Brain microvascular endothelial cell (primary cell): Measurements from ENCODE around the gene PCDHB4.
"Not testable (repeated sequence)": the region's sequence is repeated elsewhere in the genome, so short reads cannot be mapped to it uniquely, and the experiment has no call there.

Experiments used
- DNase-seq: peaks from one replicate; pipeline ENCODE4 v3.0.0-alpha.2; 2020
- H3K27ac ChIP-seq: fragments of 250-450 bp; sonication (Bioruptor Pico); 2 replicates; pipeline ENCODE4 v1.5.1; 2020; ENCODE audit warnings: mild to moderate bottlenecking, moderate library complexity
- H3K27me3 ChIP-seq: fragments of 250-450 bp; sonication (Bioruptor Pico); replicated peaks from 2 replicates; pipeline ENCODE4 v1.5.1; 2020; ENCODE audit warnings: mild to moderate bottlenecking
- H3K36me3 ChIP-seq: fragments of 250-450 bp; sonication (Bioruptor Pico); replicated peaks from 2 replicates; pipeline ENCODE4 v1.5.1; 2020; ENCODE audit warnings: mild to moderate bottlenecking
- H3K4me3 ChIP-seq: 2 replicates; pipeline ENCODE4 v1.5.1; 2011; ENCODE audit warnings: low read depth, mild to moderate bottlenecking, control low read depth, low read length, moderate library complexity
- CTCF ChIP-seq: IDR thresholded peaks from 2 replicates; pipeline ENCODE4 v1.5.1; 2011; ENCODE audit warnings: low read depth, mild to moderate bottlenecking, moderate library complexity, low read length, control low read depth, inconsistent platforms; ENCODE audit errors: missing control alignments
- in situ Hi-C: cut with HindIII; loops from 2 replicates; pipeline ENCODE4 v1.10.0; 2017; ENCODE audit warnings: low sequenced_read_pairs, low pct_ligation_motif_present

PCDHB4 gene

GRCh38 chr5:141149812-141150211, 28.2 kb downstream of the PCDHB4 start, which contains the start of gene PCDHB6:
Gene PCDHB6, plus strand, starts transcription at chr5:141150057. Its CDS starts 201 bp downstream, at chr5:141150258.
- no peaks in the 10 kb centered on the region for H3K27me3 ChIP-seq
- no peak within 1 kb of the TSS for H3K27ac ChIP-seq
- H3K4me3 ChIP-seq: no peak within 1 kb of the TSS
- DNase-seq: no peak
- no peaks in the 10 kb centered on the region for H3K36me3 ChIP-seq
- no peak for TF ChIP-seq CTCF
- in situ Hi-C loops: no loop called here

- Histone ChIP-seq H3K27me3 (no peaks in the 10 kb centered on the region), H3K27ac (no peak overlapping the region), H3K36me3 (no peaks in the 10 kb centered on the region), H3K4me3 (no peak overlapping the region)
- no peak for DNase-seq
- no peak for TF ChIP-seq CTCF
- in situ Hi-C loops: no loop called here
These were observed 28.8 kb downstream of the PCDHB4 start for GRCh38 chr5:141150224-141150992.

- Histone ChIP-seq H3K4me3 (no peak overlapping the region), H3K27me3 (no peaks in the 10 kb centered on the region), H3K36me3 (no peaks in the 10 kb centered on the region), H3K27ac (no peak overlapping the region)
- TF ChIP-seq CTCF: no peak
- in situ Hi-C loops: no loop called here
- no peak for DNase-seq
These were observed 29.3 kb downstream of the PCDHB4 start for GRCh38 chr5:141150993-141151325.

GRCh38 chr5:141151632-141152031, 30.0 kb downstream of the PCDHB4 start:
- H3K27ac ChIP-seq, H3K36me3 ChIP-seq, H3K27me3 ChIP-seq, DNase-seq, H3K4me3 ChIP-seq, in situ Hi-C loops: not testable (repeated sequence)

- H3K4me3 ChIP-seq: not testable (repeated sequence)
These were observed 30.5 kb downstream of the PCDHB4 start for GRCh38 chr5:141152096-141152495.

GRCh38 chr5:141155540-141156374, 34.1 kb downstream of the PCDHB4 start:
- no peak overlapping the region for H3K27ac ChIP-seq
- in situ Hi-C loops: no loop called here
- H3K27me3 ChIP-seq: no peaks in the 10 kb centered on the region
- H3K36me3 ChIP-seq: no peaks in the 10 kb centered on the region
- no peak overlapping the region for H3K4me3 ChIP-seq
- no peak for TF ChIP-seq CTCF
- DNase-seq: no peak

More at GRCh38 chr5:141152096-141152495, 30.5 kb downstream of the PCDHB4 start:
- H3K27ac ChIP-seq, H3K27me3 ChIP-seq, H3K36me3 ChIP-seq, in situ Hi-C loops, DNase-seq: not testable (repeated sequence)

- DNase-seq, H3K36me3 ChIP-seq, in situ Hi-C loops, H3K27me3 ChIP-seq, H3K4me3 ChIP-seq, H3K27ac ChIP-seq: not testable (repeated sequence)
These were observed 35.7 kb downstream of the PCDHB4 start for GRCh38 chr5:141157356-141157755.

GRCh38 chr5:141157901-141158300, 36.3 kb downstream of the PCDHB4 start:
- H3K36me3 ChIP-seq, DNase-seq, H3K4me3 ChIP-seq, H3K27ac ChIP-seq, in situ Hi-C loops, H3K27me3 ChIP-seq: not testable (repeated sequence)
